IgD-negative memory B cell (primary cell): ENCODE data around the gene DYRK4. TPM values are rescaled to one million over a fixed set of nuclear protein-coding genes. Genes with fewer than 3 reads are reported as not detected.

ENCODE experiments used
- H3K27ac Mint-ChIP-seq, 3 donors: one replicate each; pipeline ENCODE4 v1.8.0; 2020 to 2022; ENCODE audit warnings: mild to moderate bottlenecking in 3 of 3, mixed read lengths in 3 of 3, moderate library complexity in 1 of 3
- H3K27me3 Mint-ChIP-seq: one replicate; pipeline ENCODE4 v1.8.0; 2021; ENCODE audit warnings: mixed read lengths
- H3K36me3 Mint-ChIP-seq: one replicate; pipeline ENCODE4 v1.8.0; 2020; ENCODE audit warnings: mild to moderate bottlenecking, mixed read lengths
- H3K4me1 Mint-ChIP-seq, 3 donors: one replicate each; pipeline ENCODE4 v1.8.0; 2020 to 2022; ENCODE audit warnings: mixed read lengths in 3 of 3, mild to moderate bottlenecking in 1 of 3
- H3K4me3 Mint-ChIP-seq, 4 donors: one replicate each; pipeline ENCODE4 v1.8.0; 2020 to 2022; ENCODE audit warnings: mild to moderate bottlenecking in 4 of 4, mixed read lengths in 4 of 4, moderate library complexity in 3 of 4
- H3K9me3 Mint-ChIP-seq, 3 donors: one replicate each; pipeline ENCODE4 v1.8.0; 2020 to 2021; ENCODE audit warnings: mixed read lengths in 3 of 3, mild to moderate bottlenecking in 1 of 3
- polyA plus RNA-seq: library from polyadenylated mRNA; unstranded; fragments of 300-500 nt; fragmentation: Illumina TruSeq; gene quantifications from one replicate; pipeline ENCODE4 v1.2.3, GENCODE V29; 2021

The DYRK4 gene
- polyA plus RNA-seq, 1 donor from 2014 or later: 41.7 TPM

GRCh38 chr12:4552191-4552590 is 9.8 kb upstream of the DYRK4 start:
- no peaks in the 10 kb centered on the region for H3K27me3 Mint-ChIP-seq
- no peaks in the 10 kb centered on the region for H3K9me3 Mint-ChIP-seq
- H3K27ac Mint-ChIP-seq: no peak overlapping the region
- peaks cover 0 to 2% (median 0%) of the 10 kb centered on the region in 3 donors for H3K4me1 Mint-ChIP-seq
- no peak overlapping the region for H3K4me3 Mint-ChIP-seq
- H3K36me3 Mint-ChIP-seq: no peaks in the 10 kb centered on the region

DNA sequence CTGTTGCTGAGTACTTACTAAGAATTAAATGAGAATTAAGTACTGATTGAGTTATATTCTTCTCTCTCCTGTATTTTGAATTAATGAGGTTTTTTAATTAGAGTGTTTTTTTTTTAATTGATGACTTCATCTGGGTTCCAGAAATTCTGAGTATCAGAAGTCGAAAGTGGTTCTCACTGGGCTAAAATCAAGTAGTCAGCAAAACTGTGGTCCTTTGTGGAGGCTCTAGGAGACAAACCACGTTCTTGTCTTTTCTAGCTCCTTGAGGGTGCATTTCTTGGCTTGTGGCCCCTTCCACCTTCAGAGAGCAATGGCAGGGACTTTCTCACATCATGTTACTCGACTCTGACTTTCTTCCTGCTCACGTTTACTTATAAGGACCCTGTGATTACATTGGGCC is 8.1 kb upstream of the DYRK4 start:
- no peaks in the 10 kb centered on the region for H3K36me3 Mint-ChIP-seq
- no peak overlapping the region for H3K27ac Mint-ChIP-seq
- no peaks in the 10 kb centered on the region for H3K9me3 Mint-ChIP-seq
- H3K4me1 Mint-ChIP-seq: peaks cover 0 to 2% (median 0%) of the 10 kb centered on the region in 3 donors
- H3K27me3 Mint-ChIP-seq: no peaks in the 10 kb centered on the region
- H3K4me3 Mint-ChIP-seq: no peak overlapping the region

DNA sequence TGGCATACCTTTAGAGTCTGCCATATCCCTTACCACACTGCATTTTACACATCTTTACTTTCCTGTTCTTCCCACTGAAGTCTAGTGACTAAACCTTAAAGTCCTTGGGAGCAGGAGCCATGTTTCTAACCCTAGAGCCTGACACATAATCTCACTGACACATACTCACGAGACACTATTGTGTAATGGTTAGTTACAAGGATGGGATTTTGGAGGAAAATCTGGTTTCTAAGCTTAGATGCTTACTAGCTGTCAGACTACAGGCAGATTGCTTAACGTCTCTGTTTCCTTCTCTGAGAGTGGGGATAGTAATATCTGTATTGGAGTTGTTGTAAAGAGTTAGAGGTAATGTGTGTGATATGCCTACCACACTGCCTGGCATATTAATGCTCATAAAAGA is 6.2 kb upstream of the DYRK4 start:
- Mint-ChIP-seq H3K4me1 (peaks cover 0 to 2% (median 1%) of the 10 kb centered on the region in 3 donors), H3K9me3 (no peaks in the 10 kb centered on the region), H3K4me3 (no peak overlapping the region), H3K27ac (peak overlapping the region in 1 of 3 donors; percentile 60), H3K27me3 (no peaks in the 10 kb centered on the region), H3K36me3 (peaks cover 2% of the 10 kb centered on the region)

DNA sequence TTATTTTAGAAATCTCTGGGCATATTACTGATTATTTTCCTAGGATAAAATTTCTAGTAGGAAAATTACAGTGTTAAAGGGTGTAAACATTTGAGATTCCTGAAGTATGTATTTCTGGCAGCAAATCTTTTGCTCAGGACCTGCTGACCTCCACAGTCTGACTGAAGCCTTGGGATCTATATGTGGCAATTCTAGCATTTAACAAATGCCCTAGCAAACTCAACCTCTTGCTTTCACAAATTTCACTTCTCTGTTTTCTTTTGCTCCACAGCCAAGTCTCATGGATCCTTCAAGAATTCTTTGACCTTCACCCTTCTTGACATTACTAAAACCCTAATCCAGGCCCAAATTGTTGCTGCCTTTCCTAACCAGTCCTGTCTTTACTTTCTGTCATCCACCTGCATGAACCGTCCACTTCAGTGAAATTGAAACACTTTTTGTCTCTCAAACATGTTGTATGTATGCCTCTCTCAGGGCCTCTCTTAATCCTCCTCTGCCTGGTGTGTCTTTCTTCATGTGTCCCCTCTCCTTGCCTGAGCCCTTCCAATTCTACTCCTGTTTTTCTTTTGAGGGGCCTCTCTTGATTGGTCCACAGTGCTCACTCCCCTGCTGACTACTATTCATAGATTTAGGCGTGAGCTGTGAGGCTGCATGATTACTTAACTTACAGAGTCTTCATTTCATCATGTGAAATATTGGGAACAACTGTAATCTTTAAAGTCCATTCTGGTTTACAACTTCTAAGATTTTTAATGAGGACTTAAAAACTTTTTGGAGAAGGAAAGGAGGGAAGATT is 5.1 kb upstream of the DYRK4 start:
- Mint-ChIP-seq H3K36me3 (peaks cover 2% of the 10 kb centered on the region), H3K27ac (no peak overlapping the region)

GRCh38 chr12:4557586-4557985 is 4.4 kb upstream of the DYRK4 start:
- H3K27ac Mint-ChIP-seq: no peak overlapping the region
- peaks cover 2% of the 10 kb centered on the region for H3K36me3 Mint-ChIP-seq
- H3K27me3 Mint-ChIP-seq: peaks cover 2% of the 10 kb centered on the region
- no peaks in the 10 kb centered on the region for H3K9me3 Mint-ChIP-seq
- H3K4me3 Mint-ChIP-seq: no peak overlapping the region
- H3K4me1 Mint-ChIP-seq: peaks cover 0 to 5% (median 1%) of the 10 kb centered on the region in 3 donors

More for the DNA sequence above, 5.1 kb upstream of the DYRK4 start:
- no peaks in the 10 kb centered on the region for H3K27me3 Mint-ChIP-seq
- H3K4me1 Mint-ChIP-seq: peaks cover 0 to 2% (median 1%) of the 10 kb centered on the region in 3 donors
- no peak overlapping the region for H3K4me3 Mint-ChIP-seq
- H3K9me3 Mint-ChIP-seq: no peaks in the 10 kb centered on the region

GRCh38 chr12:4558171-4558570 is 3.8 kb upstream of the DYRK4 start:
- Mint-ChIP-seq H3K27me3 (peaks cover 2% of the 10 kb centered on the region), H3K9me3 (no peaks in the 10 kb centered on the region), H3K36me3 (peaks cover 2% of the 10 kb centered on the region), H3K4me3 (no peak overlapping the region), H3K27ac (no peak overlapping the region), H3K4me1 (peaks cover 0 to 5% (median 1%) of the 10 kb centered on the region in 3 donors)

GRCh38 chr12:4563336-4563735 is 1.3 kb downstream of the DYRK4 start:
- Mint-ChIP-seq H3K9me3 (no peaks in the 10 kb centered on the region), H3K27me3 (peaks cover 2% of the 10 kb centered on the region), H3K4me1 (peaks cover 31 to 36% (median 32%) of the 10 kb centered on the region in 3 donors), H3K36me3 (peaks cover 2% of the 10 kb centered on the region), H3K4me3 (peak overlapping the region in 2 of 4 donors; percentile 23 to 56), H3K27ac (no peak overlapping the region)

DNA sequence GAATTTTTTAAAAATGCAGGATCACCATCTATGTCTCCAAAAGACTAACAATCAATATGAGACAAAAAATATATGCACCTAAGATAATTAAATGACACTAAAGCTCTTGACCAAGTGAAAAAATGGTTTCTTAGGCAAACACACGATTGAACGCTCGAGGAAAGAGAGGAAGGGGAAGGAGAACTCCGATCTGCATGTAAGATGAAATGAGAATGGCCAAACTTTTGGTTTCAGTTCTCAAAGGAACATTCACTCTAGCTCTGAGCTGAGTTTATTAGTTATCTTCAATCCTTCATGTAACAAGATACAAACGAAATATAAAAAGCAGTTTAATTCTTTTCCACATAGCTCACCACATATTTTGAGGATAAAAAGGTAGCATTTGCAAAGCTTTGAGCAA is 2.8 kb downstream of the DYRK4 start:
- peaks cover 3% of the 10 kb centered on the region for H3K36me3 Mint-ChIP-seq
- peaks cover 3% of the 10 kb centered on the region for H3K27me3 Mint-ChIP-seq
- peak overlapping the region; percentile 24 to 80 (median 61) for H3K27ac Mint-ChIP-seq
- peak overlapping the region; percentile 59 to 90 (median 70) for H3K4me3 Mint-ChIP-seq
- H3K4me1 Mint-ChIP-seq: peaks cover 31 to 45% (median 37%) of the 10 kb centered on the region in 3 donors
- H3K9me3 Mint-ChIP-seq: no peaks in the 10 kb centered on the region

GRCh38 chr12:4566474-4566873 is 4.5 kb downstream of the DYRK4 start:
- peak overlapping the region; percentile 70 to 85 (median 74) for H3K4me3 Mint-ChIP-seq
- peak overlapping the region; percentile 69 to 93 (median 78) for H3K27ac Mint-ChIP-seq
- H3K4me1 Mint-ChIP-seq: peaks cover 31 to 53% (median 38%) of the 10 kb centered on the region in 3 donors
- H3K36me3 Mint-ChIP-seq: peaks cover 2% of the 10 kb centered on the region
- H3K9me3 Mint-ChIP-seq: no peaks in the 10 kb centered on the region
- H3K27me3 Mint-ChIP-seq: peaks cover 3% of the 10 kb centered on the region

- Mint-ChIP-seq H3K27me3 (peaks cover 1% of the 10 kb centered on the region), H3K4me1 (peaks cover 31 to 51% (median 38%) of the 10 kb centered on the region in 3 donors), H3K36me3 (peaks cover 2% of the 10 kb centered on the region), H3K27ac (peak overlapping the region; percentile 78 to 97 (median 87)), H3K9me3 (no peaks in the 10 kb centered on the region), H3K4me3 (peak overlapping the region; percentile 53 to 82 (median 72))
Observed at GRCh38 chr12:4567073-4567881, 5.3 kb downstream of the DYRK4 start.

- Mint-ChIP-seq H3K27me3 (peaks cover 1% of the 10 kb centered on the region), H3K9me3 (no peaks in the 10 kb centered on the region), H3K4me3 (no peak overlapping the region), H3K36me3 (peaks cover 4% of the 10 kb centered on the region), H3K4me1 (peaks cover 31 to 48% (median 38%) of the 10 kb centered on the region in 3 donors), H3K27ac (no peak overlapping the region)
Observed at GRCh38 chr12:4569261-4569660, 7.3 kb downstream of the DYRK4 start.

- peaks cover 7% of the 10 kb centered on the region for H3K36me3 Mint-ChIP-seq
- H3K27me3 Mint-ChIP-seq: peaks cover 1% of the 10 kb centered on the region
- H3K4me1 Mint-ChIP-seq: peaks cover 3 to 21% (median 14%) of the 10 kb centered on the region in 3 donors
- peak overlapping the region in 1 of 3 donors; percentile 25 for H3K27ac Mint-ChIP-seq
- no peak overlapping the region for H3K4me3 Mint-ChIP-seq
- H3K9me3 Mint-ChIP-seq: no peaks in the 10 kb centered on the region
Observed at GRCh38 chr12:4572680-4573079, 10.7 kb downstream of the DYRK4 start.

DNA sequence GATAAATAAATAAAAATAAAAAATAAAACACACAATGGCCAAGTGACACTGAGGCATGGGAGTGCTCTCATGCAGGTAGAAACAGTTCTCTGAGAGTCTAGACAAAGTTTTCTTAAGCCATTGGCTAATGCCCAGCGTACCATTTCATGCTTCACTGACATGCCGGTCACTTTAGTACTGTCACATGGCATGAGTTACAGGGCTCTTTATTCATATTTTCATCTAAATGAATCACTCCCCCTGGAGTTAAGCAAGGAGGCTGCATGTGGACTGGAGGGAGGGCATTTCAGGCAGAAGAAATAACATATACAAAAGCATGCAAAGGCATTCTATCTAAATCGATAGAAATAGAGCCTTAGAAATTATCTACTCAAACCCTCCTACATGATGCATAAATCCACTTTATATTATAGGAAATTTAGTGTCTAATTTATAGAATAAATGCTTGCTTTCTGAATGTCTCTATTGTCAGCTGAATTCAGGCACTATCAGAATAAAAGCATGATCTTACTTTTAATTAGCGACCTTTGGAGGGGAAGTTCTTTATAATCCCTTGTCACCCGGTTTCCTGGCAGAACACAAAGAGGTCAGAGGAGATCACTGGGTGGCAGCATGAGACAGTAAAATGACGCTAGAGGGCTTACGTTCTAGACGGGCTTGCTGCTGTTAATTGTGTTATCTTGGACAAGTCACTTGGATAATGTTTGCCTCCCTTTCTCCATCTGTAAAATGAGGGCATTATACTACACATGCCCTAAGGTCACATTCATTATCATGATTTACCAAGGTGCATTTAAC is 17.5 kb downstream of the DYRK4 start:
- Mint-ChIP-seq H3K4me1 (peaks cover 0 to 12% (median 10%) of the 10 kb centered on the region in 3 donors), H3K36me3 (peaks cover 13% of the 10 kb centered on the region), H3K4me3 (no peak overlapping the region), H3K9me3 (no peaks in the 10 kb centered on the region), H3K27ac (no peak overlapping the region), H3K27me3 (no peaks in the 10 kb centered on the region)

DNA sequence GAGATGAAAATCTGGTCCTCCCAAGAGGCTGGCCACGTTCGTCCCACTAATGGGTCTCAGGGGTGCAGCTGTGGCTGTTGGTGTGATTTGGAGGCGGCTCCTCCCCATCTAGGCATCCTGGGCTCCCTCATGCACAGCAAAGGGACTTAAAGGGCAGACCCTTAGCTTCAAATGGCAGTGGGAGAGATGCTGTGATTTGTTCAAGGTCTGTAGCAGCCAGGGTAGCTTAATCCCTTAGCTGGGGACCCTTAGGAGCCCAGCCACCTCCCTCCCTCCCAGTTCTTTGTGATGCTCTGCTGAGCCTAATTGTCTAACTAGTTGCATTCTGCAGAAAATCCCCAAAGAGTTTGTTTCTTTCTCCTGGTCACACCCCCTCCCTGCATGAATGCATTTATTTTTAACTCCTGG is 18.3 kb downstream of the DYRK4 start:
- Mint-ChIP-seq H3K4me3 (no peak overlapping the region), H3K27me3 (no peaks in the 10 kb centered on the region), H3K9me3 (no peaks in the 10 kb centered on the region), H3K36me3 (peaks cover 13% of the 10 kb centered on the region), H3K4me1 (peaks cover 0 to 12% (median 10%) of the 10 kb centered on the region in 3 donors), H3K27ac (peak overlapping the region in 1 of 3 donors; percentile 28)
